ENCODE data around the gene BCDIN3D. TPM values are rescaled to one million over a fixed set of nuclear protein-coding genes. Genes with fewer than 3 reads are reported as not detected.

BCDIN3D gene
- total RNA-seq, 1 experiment from 2014 or later: 1.6 TPM

DNA sequence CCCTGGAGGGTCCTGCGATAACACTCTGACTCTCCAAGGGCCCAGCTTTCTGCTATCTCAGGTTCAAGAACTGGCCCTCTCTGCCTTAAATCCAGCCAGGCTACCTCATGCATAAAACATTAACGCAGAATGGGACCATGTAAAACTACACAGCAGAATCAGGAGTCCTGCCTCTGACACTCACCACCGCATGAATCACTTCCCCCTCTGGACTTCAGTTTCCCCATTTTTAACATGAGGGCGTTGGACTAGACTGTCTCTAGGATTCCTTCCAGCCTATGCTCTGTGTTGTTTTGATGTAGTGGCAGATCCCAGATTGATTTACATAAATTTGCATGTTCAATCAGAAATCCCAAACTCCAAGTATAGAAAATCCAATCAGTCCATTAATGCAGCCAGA is 18.0 kb downstream of the BCDIN3D start:
- Mint-ChIP-seq H3K27me3 (ENCODE audit: low read depth) (no peaks in the 10 kb centered on the region), H3K4me1 (peaks cover 50% of the 10 kb centered on the region), H3K9me3 (no peaks in the 10 kb centered on the region), H3K27ac (peak overlapping the region; percentile 86; the same call in 1 of the 2 replicates), H3K36me3 (peaks cover 8% of the 10 kb centered on the region), H3K4me3 (no peak overlapping the region)
- POLR2A ChIA-PET: no interaction called here
- DNase-seq (ENCODE audit: low spot score): no peak
- ATAC-seq: no peak
- CTCF ChIA-PET: interaction anchor here (1.3 to 4.8 kb wide), 5 partner anchors 13 to 47 kb away, joined by 3 to 33 read pairs (median 4); no protein-coding TSS in a partner anchor
- no peak for TF ChIP-seq USF2 (CRISPR knock-in tag; IDR thresholded peaks at IDR 0.05)
- TF ChIP-seq IRF2 (CRISPR knock-in tag; IDR thresholded peaks at IDR 0.05; ENCODE audit: borderline replicate concordance, low read depth): no peak
- TF ChIP-seq ESRRA (CRISPR knock-in tag; IDR thresholded peaks at IDR 0.05; ENCODE audit: borderline replicate concordance): no peak
- TF ChIP-seq, protein P1, sequence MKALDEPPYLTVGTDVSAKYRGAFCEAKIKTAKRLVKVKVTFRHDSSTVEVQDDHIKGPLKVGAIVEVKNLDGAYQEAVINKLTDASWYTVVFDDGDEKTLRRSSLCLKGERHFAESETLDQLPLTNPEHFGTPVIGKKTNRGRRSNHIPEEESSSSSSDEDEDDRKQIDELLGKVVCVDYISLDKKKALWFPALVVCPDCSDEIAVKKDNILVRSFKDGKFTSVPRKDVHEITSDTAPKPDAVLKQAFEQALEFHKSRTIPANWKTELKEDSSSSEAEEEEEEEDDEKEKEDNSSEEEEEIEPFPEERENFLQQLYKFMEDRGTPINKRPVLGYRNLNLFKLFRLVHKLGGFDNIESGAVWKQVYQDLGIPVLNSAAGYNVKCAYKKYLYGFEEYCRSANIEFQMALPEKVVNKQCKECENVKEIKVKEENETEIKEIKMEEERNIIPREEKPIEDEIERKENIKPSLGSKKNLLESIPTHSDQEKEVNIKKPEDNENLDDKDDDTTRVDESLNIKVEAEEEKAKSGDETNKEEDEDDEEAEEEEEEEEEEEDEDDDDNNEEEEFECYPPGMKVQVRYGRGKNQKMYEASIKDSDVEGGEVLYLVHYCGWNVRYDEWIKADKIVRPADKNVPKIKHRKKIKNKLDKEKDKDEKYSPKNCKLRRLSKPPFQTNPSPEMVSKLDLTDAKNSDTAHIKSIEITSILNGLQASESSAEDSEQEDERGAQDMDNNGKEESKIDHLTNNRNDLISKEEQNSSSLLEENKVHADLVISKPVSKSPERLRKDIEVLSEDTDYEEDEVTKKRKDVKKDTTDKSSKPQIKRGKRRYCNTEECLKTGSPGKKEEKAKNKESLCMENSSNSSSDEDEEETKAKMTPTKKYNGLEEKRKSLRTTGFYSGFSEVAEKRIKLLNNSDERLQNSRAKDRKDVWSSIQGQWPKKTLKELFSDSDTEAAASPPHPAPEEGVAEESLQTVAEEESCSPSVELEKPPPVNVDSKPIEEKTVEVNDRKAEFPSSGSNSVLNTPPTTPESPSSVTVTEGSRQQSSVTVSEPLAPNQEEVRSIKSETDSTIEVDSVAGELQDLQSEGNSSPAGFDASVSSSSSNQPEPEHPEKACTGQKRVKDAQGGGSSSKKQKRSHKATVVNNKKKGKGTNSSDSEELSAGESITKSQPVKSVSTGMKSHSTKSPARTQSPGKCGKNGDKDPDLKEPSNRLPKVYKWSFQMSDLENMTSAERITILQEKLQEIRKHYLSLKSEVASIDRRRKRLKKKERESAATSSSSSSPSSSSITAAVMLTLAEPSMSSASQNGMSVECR (CRISPR knock-in tag; IDR thresholded peaks at IDR 0.05; ENCODE audit: borderline replicate concordance): no peak
- TF ChIP-seq, protein P2, sequence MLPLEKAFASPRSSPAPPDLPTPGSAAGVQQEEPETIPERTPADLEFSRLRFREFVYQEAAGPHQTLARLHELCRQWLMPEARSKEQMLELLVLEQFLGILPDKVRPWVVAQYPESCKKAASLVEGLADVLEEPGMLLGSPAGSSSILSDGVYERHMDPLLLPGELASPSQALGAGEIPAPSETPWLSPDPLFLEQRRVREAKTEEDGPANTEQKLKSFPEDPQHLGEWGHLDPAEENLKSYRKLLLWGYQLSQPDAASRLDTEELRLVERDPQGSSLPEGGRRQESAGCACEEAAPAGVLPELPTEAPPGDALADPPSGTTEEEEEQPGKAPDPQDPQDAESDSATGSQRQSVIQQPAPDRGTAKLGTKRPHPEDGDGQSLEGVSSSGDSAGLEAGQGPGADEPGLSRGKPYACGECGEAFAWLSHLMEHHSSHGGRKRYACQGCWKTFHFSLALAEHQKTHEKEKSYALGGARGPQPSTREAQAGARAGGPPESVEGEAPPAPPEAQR (CRISPR knock-in tag; IDR thresholded peaks at IDR 0.05): no peak
- no peak for TF ChIP-seq NR3C1 (CRISPR knock-in tag; conservative IDR thresholded peaks at IDR 0.05; ENCODE audit: low read depth)
- TF ChIP-seq ZNF423 (CRISPR knock-in tag; IDR thresholded peaks at IDR 0.05): no peak

DNA sequence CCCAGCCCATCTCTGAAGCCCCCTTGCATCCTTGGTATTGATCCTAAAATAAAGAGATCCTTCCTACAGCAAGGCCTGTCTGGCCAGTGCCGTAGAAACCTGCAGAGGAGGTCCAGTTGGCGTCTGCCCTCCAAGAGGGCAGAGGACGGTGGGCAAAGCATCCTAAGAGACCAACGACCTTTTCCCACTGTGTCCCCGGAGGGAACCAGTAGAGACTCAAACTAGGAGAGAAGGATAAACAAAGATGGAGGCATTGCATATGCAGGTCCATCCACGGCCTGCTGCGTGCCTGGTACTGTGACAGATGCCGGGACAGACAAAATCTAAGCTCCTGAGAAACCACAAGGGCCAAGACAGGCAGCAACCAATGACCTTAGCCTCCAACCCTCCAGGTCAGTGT is 18.5 kb downstream of the BCDIN3D start:
- DNase-seq (ENCODE audit: low spot score): no peak
- H3K4me3 Mint-ChIP-seq: no peak overlapping the region
- no peaks in the 10 kb centered on the region for H3K27me3 Mint-ChIP-seq (ENCODE audit: low read depth)
- ChIA-PET CTCF (interaction anchor here (0.8 to 1.4 kb wide), 2 partner anchors 14 to 46 kb away, joined by 3 read pairs; no protein-coding TSS in a partner anchor), POLR2A (no interaction called here)
- peaks cover 48% of the 10 kb centered on the region for H3K4me1 Mint-ChIP-seq
- no peak overlapping the region for H3K27ac Mint-ChIP-seq
- H3K9me3 Mint-ChIP-seq: no peaks in the 10 kb centered on the region
- TF ChIP-seq, protein P3, sequence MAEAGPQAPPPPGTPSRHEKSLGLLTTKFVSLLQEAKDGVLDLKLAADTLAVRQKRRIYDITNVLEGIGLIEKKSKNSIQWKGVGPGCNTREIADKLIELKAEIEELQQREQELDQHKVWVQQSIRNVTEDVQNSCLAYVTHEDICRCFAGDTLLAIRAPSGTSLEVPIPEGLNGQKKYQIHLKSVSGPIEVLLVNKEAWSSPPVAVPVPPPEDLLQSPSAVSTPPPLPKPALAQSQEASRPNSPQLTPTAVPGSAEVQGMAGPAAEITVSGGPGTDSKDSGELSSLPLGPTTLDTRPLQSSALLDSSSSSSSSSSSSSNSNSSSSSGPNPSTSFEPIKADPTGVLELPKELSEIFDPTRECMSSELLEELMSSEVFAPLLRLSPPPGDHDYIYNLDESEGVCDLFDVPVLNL (CRISPR knock-in tag; IDR thresholded peaks at IDR 0.05; ENCODE audit: borderline replicate concordance, low read depth): no peak
- no peak for TF ChIP-seq TP53 (CRISPR knock-in tag; IDR thresholded peaks at IDR 0.05)
- TF ChIP-seq, protein P2 (CRISPR knock-in tag; IDR thresholded peaks at IDR 0.05): no peak
- no peak for TF ChIP-seq PREB (CRISPR knock-in tag; IDR thresholded peaks at IDR 0.05; ENCODE audit: borderline replicate concordance)
- no peak for TF ChIP-seq ZNF263 (CRISPR knock-in tag; IDR thresholded peaks at IDR 0.05; ENCODE audit: low read depth)
- TF ChIP-seq FOXJ3 (CRISPR knock-in tag; IDR thresholded peaks at IDR 0.05; ENCODE audit: borderline replicate concordance): no peak
- TF ChIP-seq TEAD1 (CRISPR knock-in tag; IDR thresholded peaks at IDR 0.05): no peak
- TF ChIP-seq ESRRA (CRISPR knock-in tag; IDR thresholded peaks at IDR 0.05; ENCODE audit: borderline replicate concordance): no peak
- no peak for ATAC-seq
- peaks cover 8% of the 10 kb centered on the region for H3K36me3 Mint-ChIP-seq

All from WTC11 (cell line).